ENCODE results near the gene KCNA3. TPM values are rescaled to one million over a fixed set of nuclear protein-coding genes. Genes with fewer than 3 reads are reported as not detected.

The KCNA3 gene
- total RNA-seq, 4 donors from 2014 or later, result 2.9 to 22.4 (median 10.9) TPM

- Histone ChIP-seq H3K4me3 (no peak overlapping the region), H3K27me3 (no peaks in the 10 kb centered on the region), H3K36me3 (no peaks in the 10 kb centered on the region), H3K27ac (no peak overlapping the region), H3K4me1 (no peaks in the 10 kb centered on the region), H3K9me3 (no peaks in the 10 kb centered on the region)
- DNase-seq, result no peak
- in situ Hi-C loops (cut with MboI; ENCODE audit: low pct_ligation_motif_present in 1 of 4, low pct_unique_long_range_greater_than_20kb in 1 of 4, low sequenced_read_pairs in 3 of 4), result no loop called here
- TF ChIP-seq POLR2A (IDR thresholded peaks at IDR 0.05) (no peak), POLR2AphosphoS5 (IDR thresholded peaks at IDR 0.05) (no peak), CTCF (IDR thresholded peaks at IDR 0.05) (no peak), EP300 (IDR thresholded peaks at IDR 0.05; ENCODE audit: low read depth) (no peak)
- intact Hi-C loops (cut with DNase I; ENCODE audit: low total_unique reads), result no loop called here
Measured at GRCh38 chr1:110689868-110690267, 15.1 kb upstream of the KCNA3 start.

DNA sequence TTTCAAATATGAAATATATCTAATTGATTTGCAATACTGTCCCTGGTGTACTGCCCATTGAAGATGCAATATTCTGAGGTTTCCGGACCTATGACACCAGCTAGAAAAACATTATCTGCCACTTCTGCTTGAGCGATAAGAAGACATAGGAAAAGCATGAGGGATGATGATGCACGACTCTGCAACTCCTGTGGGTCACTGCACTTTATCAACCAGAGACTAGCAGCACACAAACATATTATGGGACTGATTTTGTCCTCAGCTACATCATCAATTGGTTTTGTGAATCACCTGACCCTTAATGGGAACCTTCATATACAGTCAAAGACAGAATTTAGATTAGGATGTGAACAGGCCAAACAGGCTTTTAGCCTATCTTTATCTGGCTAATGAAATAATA is 13.8 kb upstream of the KCNA3 start:
- H3K27me3 ChIP-seq, result no peaks in the 10 kb centered on the region
- 76 to 100% methylated on average over 3 of the region's 3 CpGs for WGBS, 2 donors (ENCODE audit: low coverage in 1 of 2)
- DNase-seq, result no peak
- no peaks in the 10 kb centered on the region for H3K4me1 ChIP-seq
- intact Hi-C loops (cut with DNase I; ENCODE audit: low total_unique reads) (no loop called here), in situ Hi-C loops (cut with MboI; ENCODE audit: low pct_ligation_motif_present in 1 of 4, low pct_unique_long_range_greater_than_20kb in 1 of 4, low sequenced_read_pairs in 3 of 4) (no loop called here)
- H3K27ac ChIP-seq, result no peak overlapping the region
- H3K9me3 ChIP-seq, result no peaks in the 10 kb centered on the region
- no peaks in the 10 kb centered on the region for H3K36me3 ChIP-seq
- no peak overlapping the region for H3K4me3 ChIP-seq
- TF ChIP-seq CTCF (IDR thresholded peaks at IDR 0.05), result no peak
- TF ChIP-seq POLR2AphosphoS5 (IDR thresholded peaks at IDR 0.05), result no peak
- TF ChIP-seq POLR2A (IDR thresholded peaks at IDR 0.05), result no peak
- TF ChIP-seq EP300 (IDR thresholded peaks at IDR 0.05; ENCODE audit: low read depth), result no peak

DNA sequence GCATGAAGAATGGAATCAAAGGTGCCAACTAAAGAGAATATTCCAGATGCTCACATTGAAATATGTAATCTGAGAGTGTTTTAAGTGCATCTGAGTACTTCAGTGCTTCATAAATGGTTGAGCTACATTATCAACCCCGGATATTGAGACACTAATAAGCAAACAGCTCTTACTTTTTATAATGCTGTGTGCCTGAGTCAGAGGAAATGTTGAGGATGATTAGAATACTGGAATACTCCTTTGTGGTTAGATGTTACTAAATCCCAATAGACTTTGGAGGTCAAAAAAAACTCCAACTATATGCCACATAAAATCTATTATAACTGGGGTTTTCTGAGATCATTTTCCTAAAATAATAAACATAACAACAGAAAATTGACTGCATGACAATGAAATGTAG is 12.5 kb upstream of the KCNA3 start:
- TF ChIP-seq EP300 (IDR thresholded peaks at IDR 0.05; ENCODE audit: low read depth) (no peak), POLR2AphosphoS5 (IDR thresholded peaks at IDR 0.05) (no peak), POLR2A (IDR thresholded peaks at IDR 0.05) (no peak), CTCF (IDR thresholded peaks at IDR 0.05) (no peak)
- H3K36me3 ChIP-seq, result no peaks in the 10 kb centered on the region
- peaks cover 3% of the 10 kb centered on the region for H3K27me3 ChIP-seq
- no peak overlapping the region for H3K4me3 ChIP-seq
- no peak for DNase-seq
- WGBS, 2 donors (ENCODE audit: low coverage in 1 of 2), result 77 to 78% methylated on average over 1 of the region's 1 CpG
- H3K9me3 ChIP-seq, result no peaks in the 10 kb centered on the region
- in situ Hi-C loops (cut with MboI; ENCODE audit: low pct_ligation_motif_present in 1 of 4, low pct_unique_long_range_greater_than_20kb in 1 of 4, low sequenced_read_pairs in 3 of 4), result no loop called here
- H3K27ac ChIP-seq, result no peak overlapping the region
- intact Hi-C loops (cut with DNase I; ENCODE audit: low total_unique reads), result no loop called here
- no peaks in the 10 kb centered on the region for H3K4me1 ChIP-seq

DNA sequence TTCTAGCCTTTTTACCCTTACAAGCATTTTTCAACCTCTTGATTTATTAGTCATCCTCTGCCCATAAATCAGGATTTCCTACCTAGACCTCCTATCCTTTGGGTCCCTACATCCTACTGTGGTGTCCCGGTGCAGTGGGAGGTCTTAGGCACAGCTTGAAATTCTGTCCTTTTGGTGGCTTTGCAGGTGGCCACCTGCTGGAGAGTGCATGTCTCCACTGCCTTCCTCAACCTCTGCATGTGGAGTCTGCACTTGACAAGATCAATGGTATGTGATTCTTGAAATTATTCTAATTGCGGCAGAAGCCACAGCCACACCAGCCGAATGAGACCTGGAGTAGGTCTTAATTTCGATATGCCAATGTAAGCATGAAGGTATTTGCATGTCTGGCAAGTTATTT is 11.4 kb upstream of the KCNA3 start:
- in situ Hi-C loops (cut with MboI; ENCODE audit: low pct_ligation_motif_present in 1 of 4, low pct_unique_long_range_greater_than_20kb in 1 of 4, low sequenced_read_pairs in 3 of 4) (no loop called here), intact Hi-C loops (cut with DNase I; ENCODE audit: low total_unique reads) (no loop called here)
- no peak for TF ChIP-seq CTCF (IDR thresholded peaks at IDR 0.05)
- no peak for TF ChIP-seq POLR2A (IDR thresholded peaks at IDR 0.05)
- no peak for TF ChIP-seq EP300 (IDR thresholded peaks at IDR 0.05; ENCODE audit: low read depth)
- TF ChIP-seq POLR2AphosphoS5 (IDR thresholded peaks at IDR 0.05), result no peak
- DNase-seq, result peak; percentile 21
- Histone ChIP-seq H3K36me3 (no peaks in the 10 kb centered on the region), H3K9me3 (no peaks in the 10 kb centered on the region), H3K27ac (no peak overlapping the region), H3K4me1 (no peaks in the 10 kb centered on the region), H3K4me3 (no peak overlapping the region), H3K27me3 (peaks cover 12% of the 10 kb centered on the region)
- whole genome bisulfite sequencing, 2 donors (ENCODE audit: low coverage in 1 of 2), result 85 to 86% methylated on average over 4 of the region's 4 CpGs

Data from transverse colon (tissue), 4 donors.